ENCODE results near the gene ADAM23. TPM values are rescaled to one million over a fixed set of nuclear protein-coding genes. Genes with fewer than 3 reads are reported as not detected.

Gene ADAM23
- total and polyA plus RNA-seq, 2 of the 13 experiments (the other 11 are each of a cell fraction or from before 2014, with no cell fraction given), result 0.04 TPM; not detected in 1

DNA sequence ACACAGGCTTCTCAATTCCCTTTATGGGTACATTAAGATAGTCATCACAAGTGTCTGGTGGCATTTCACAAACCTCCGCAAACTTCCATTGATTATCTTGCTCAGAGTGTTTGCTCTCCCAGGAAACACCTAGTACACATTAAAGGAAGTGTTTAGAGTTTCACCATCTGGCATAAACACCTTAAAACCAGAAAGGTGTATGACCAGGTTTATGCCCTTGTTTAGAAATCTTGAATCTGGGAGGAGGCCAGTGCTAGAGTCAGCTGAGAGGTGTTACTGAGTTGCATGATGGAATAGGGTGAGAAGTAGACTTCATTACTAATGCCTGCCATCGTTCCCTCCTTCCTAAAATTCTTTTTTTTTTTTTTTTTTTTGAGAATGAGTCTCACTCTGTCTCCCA lies 120.0 kb downstream of the ADAM23 start:
- ChIA-PET CTCF (ENCODE audit: low intra/inter-chr PET ratio, low total read pairs) (no interaction called here), POLR2A (no interaction called here)
- no peak overlapping the region for H3K4me2 ChIP-seq (ENCODE audit: low read depth, low read length)
- DNase-seq (ENCODE audit: low spot score) (no peak), ATAC-seq (no peak), FAIRE-seq (no peak)
- no peaks in the 10 kb centered on the region for H3K79me2 ChIP-seq (ENCODE audit: insufficient read depth, low read length)
- no peak overlapping the region for H3K4me3 ChIP-seq (replicated peaks in 1 of 3; ENCODE audit: insufficient read depth in 1 of 3, low read depth in 2 of 3, low read length in 3 of 3)
- H3K27me3 ChIP-seq (ENCODE audit: control insufficient read depth in 1 of 2, insufficient read depth in 2 of 2, low read length in 2 of 2), result no peaks in the 10 kb centered on the region
- H3K9me3 ChIP-seq (ENCODE audit: low read length), result no peaks in the 10 kb centered on the region
- TF ChIP-seq ZNF670 (CRISPR knock-in tag; IDR thresholded peaks at IDR 0.05; ENCODE audit: borderline replicate concordance) (no peak), ZNF331 (CRISPR knock-in tag; IDR thresholded peaks at IDR 0.05) (no peak), DMAP1 (CRISPR knock-in tag; IDR thresholded peaks at IDR 0.05) (no peak), IKZF1 (IDR thresholded peaks at IDR 0.05) (no peak), SETDB1 (CRISPR knock-in tag; IDR thresholded peaks at IDR 0.05; ENCODE audit: borderline replicate concordance) (no peak), AKAP8 (CRISPR knock-in tag; IDR thresholded peaks at IDR 0.05) (no peak), ZNF709 (CRISPR knock-in tag; IDR thresholded peaks at IDR 0.05) (no peak), PAWR (CRISPR knock-in tag; IDR thresholded peaks at IDR 0.05; ENCODE audit: borderline replicate concordance) (no peak), KLF12 (CRISPR knock-in tag; IDR thresholded peaks at IDR 0.05; ENCODE audit: borderline replicate concordance) (no peak), ZNF660 (CRISPR knock-in tag; IDR thresholded peaks at IDR 0.05; ENCODE audit: borderline replicate concordance, low read depth) (no peak), RXRB (CRISPR knock-in tag; IDR thresholded peaks at IDR 0.05; ENCODE audit: borderline replicate concordance) (no peak), HNF4A (CRISPR knock-in tag; IDR thresholded peaks at IDR 0.05) (no peak), CHD2 (IDR thresholded peaks at IDR 0.05; ENCODE audit: low read depth, low read length) (no peak), DPF2 (CRISPR knock-in tag; IDR thresholded peaks at IDR 0.05; ENCODE audit: borderline replicate concordance, low read depth) (no peak)
- TF ChIP-seq, protein P1, sequence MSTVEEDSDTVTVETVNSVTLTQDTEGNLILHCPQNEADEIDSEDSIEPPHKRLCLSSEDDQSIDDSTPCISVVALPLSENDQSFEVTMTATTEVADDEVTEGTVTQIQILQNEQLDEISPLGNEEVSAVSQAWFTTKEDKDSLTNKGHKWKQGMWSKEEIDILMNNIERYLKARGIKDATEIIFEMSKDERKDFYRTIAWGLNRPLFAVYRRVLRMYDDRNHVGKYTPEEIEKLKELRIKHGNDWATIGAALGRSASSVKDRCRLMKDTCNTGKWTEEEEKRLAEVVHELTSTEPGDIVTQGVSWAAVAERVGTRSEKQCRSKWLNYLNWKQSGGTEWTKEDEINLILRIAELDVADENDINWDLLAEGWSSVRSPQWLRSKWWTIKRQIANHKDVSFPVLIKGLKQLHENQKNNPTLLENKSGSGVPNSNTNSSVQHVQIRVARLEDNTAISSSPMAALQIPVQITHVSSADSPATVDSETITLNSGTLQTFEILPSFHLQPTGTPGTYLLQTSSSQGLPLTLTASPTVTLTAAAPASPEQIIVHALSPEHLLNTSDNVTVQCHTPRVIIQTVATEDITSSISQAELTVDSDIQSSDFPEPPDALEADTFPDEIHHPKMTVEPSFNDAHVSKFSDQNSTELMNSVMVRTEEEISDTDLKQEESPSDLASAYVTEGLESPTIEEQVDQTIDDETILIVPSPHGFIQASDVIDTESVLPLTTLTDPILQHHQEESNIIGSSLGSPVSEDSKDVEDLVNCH (CRISPR knock-in tag; IDR thresholded peaks at IDR 0.05), result no peak
- TF ChIP-seq, protein P2, sequence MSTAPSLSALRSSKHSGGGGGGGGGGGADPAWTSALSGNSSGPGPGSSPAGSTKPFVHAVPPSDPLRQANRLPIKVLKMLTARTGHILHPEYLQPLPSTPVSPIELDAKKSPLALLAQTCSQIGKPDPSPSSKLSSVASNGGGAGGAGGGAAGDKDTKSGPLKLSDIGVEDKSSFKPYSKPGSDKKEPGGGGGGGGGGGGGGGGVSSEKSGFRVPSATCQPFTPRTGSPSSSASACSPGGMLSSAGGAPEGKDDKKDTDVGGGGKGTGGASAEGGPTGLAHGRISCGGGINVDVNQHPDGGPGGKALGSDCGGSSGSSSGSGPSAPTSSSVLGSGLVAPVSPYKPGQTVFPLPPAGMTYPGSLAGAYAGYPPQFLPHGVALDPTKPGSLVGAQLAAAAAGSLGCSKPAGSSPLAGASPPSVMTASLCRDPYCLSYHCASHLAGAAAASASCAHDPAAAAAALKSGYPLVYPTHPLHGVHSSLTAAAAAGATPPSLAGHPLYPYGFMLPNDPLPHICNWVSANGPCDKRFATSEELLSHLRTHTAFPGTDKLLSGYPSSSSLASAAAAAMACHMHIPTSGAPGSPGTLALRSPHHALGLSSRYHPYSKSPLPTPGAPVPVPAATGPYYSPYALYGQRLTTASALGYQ (CRISPR knock-in tag; IDR thresholded peaks at IDR 0.05), result no peak
- TF ChIP-seq, protein P3, sequence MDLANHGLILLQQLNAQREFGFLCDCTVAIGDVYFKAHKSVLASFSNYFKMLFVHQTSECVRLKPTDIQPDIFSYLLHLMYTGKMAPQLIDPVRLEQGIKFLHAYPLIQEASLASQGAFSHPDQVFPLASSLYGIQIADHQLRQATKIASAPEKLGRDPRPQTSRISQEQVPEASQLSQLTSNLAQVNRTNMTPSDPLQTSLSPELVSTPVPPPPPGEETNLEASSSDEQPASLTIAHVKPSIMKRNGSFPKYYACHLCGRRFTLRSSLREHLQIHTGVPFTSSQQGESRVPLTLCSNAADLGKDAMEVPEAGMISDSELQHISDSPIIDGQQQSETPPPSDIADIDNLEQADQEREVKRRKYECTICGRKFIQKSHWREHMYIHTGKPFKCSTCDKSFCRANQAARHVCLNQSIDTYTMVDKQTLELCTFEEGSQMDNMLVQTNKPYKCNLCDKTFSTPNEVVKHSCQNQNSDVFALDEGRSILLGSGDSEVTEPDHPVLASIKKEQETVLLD (CRISPR knock-in tag; IDR thresholded peaks at IDR 0.05; ENCODE audit: low read depth), result no peak
- no peaks in the 10 kb centered on the region for H3K4me1 ChIP-seq (ENCODE audit: insufficient read depth, low read length)
- 3% methylated on average over 2 of the region's 2 CpGs for WGBS (ENCODE audit: low lambda C conversion rate)
- H3K36me3 ChIP-seq (replicated peaks in 1 of 2; ENCODE audit: control insufficient read depth in 1 of 2, insufficient read depth in 2 of 2, low read length in 2 of 2), result no peaks in the 10 kb centered on the region
- in situ Hi-C loops (cut with HindIII; ENCODE audit: extremely low pct_ligation_motif_present, low pct_unique_long_range_greater_than_20kb), result no loop called here
- H4K20me1 ChIP-seq (ENCODE audit: insufficient read depth, low read length), result no peaks in the 10 kb centered on the region
- no peak overlapping the region for H3K27ac ChIP-seq (ENCODE audit: extremely low read length, insufficient read depth, low read length)
- no peak overlapping the region for H3K9ac ChIP-seq (ENCODE audit: insufficient read depth, low read depth, low read length)
- no peak overlapping the region for H2AFZ ChIP-seq (ENCODE audit: low read length)
- no TSS peak for BruUV-seq (replicated peaks)
- intact Hi-C loops (cut with micrococcal nuclease; ENCODE audit: unreplicated experiment), result no loop called here

All from HepG2 (cell line).